NK-92 treated with Interleukin-12 subunit alpha and Interleukin-12 subunit beta, amount 100 ng/mL, for 24 hours (cell line): ENCODE data around the gene MRPS5.

ENCODE experiments used
- DNase-seq: peaks from one replicate; lab custom pipeline; 2025; lab: John Stamatoyannopoulos, UW

The MRPS5 gene

GRCh38 chr2:95087379-95087778 lies 34.2 kb downstream of the MRPS5 start:
- no peak for DNase-seq

- DNase-seq: no peak
Measured at GRCh38 chr2:95086017-95086416, 35.6 kb downstream of the MRPS5 start.

GRCh38 chr2:95082477-95082876 lies 39.1 kb downstream of the MRPS5 start:
- DNase-seq: no peak

GRCh38 chr2:95079199-95079683 lies 42.4 kb downstream of the MRPS5 start:
- DNase-seq: no peak

- no peak for DNase-seq
Measured at GRCh38 chr2:95077861-95078603, 43.6 kb downstream of the MRPS5 start.

GRCh38 chr2:95077530-95077825 lies 44.1 kb downstream of the MRPS5 start:
- no peak for DNase-seq

- DNase-seq: no peak
Measured at GRCh38 chr2:95076705-95077529, 44.7 kb downstream of the MRPS5 start.

- DNase-seq: no peak
Measured at GRCh38 chr2:95075440-95076132, 46.0 kb downstream of the MRPS5 start.

GRCh38 chr2:95074663-95075439 lies 46.8 kb downstream of the MRPS5 start:
- no peak for DNase-seq

- DNase-seq: no peak
Measured at GRCh38 chr2:95073856-95074662, 47.5 kb downstream of the MRPS5 start.

GRCh38 chr2:95072424-95072823 lies 49.2 kb downstream of the MRPS5 start:
- DNase-seq: no peak

- DNase-seq: no peak
Measured at GRCh38 chr2:95071856-95072255, 49.8 kb downstream of the MRPS5 start.

GRCh38 chr2:95069465-95069864 lies 52.1 kb downstream of the MRPS5 start:
- DNase-seq: no peak

GRCh38 chr2:95068256-95068655 lies 53.4 kb downstream of the MRPS5 start:
- DNase-seq: no peak

- DNase-seq: no peak
Measured at GRCh38 chr2:95063086-95063958, 58.3 kb downstream of the MRPS5 start.

- no peak for DNase-seq
Measured at GRCh38 chr2:95062242-95063085, 59.1 kb downstream of the MRPS5 start.

- no peak for DNase-seq
Measured at GRCh38 chr2:95061601-95062183, 59.9 kb downstream of the MRPS5 start.

GRCh38 chr2:95061119-95061512 lies 60.5 kb downstream of the MRPS5 start:
- no peak for DNase-seq
